ENCODE data around the gene AHNAK. TPM values are rescaled to one million over a fixed set of nuclear protein-coding genes. Genes with fewer than 3 reads are reported as not detected.

The AHNAK gene
- total RNA-seq, 4 donors from 2014 or later = 1,278 to 2,374 (median 1,866) TPM

GRCh38 chr11:62555464-62556107 is 9.0 kb upstream of the AHNAK start:
- H3K27ac ChIP-seq (replicated peaks in 1 of 4) = peak overlapping the region; percentile 93 to 97 (median 95)
- 29% methylated on average over 4 of the region's 4 CpGs for WGBS
- intact Hi-C loops (cut with DNase I) = no loop called here
- H3K27me3 ChIP-seq = no peaks in the 10 kb centered on the region
- H3K4me3 ChIP-seq = peak overlapping the region; percentile 21 to 32 (median 29)
- TF ChIP-seq POLR2AphosphoS5 (IDR thresholded peaks at IDR 0.05) = no peak
- TF ChIP-seq CTCF (IDR thresholded peaks at IDR 0.05) = no peak
- no peak for TF ChIP-seq POLR2A (IDR thresholded peaks at IDR 0.05; ENCODE audit: low read depth)
- peaks cover 11 to 27% (median 24%) of the 10 kb centered on the region in 4 donors for H3K36me3 ChIP-seq
- DNase-seq (ENCODE audit: extremely low spot score) = no peak
- H3K9me3 ChIP-seq = no peaks in the 10 kb centered on the region
- peaks cover 79 to 100% (median 95%) of the 10 kb centered on the region in 4 donors for H3K4me1 ChIP-seq

- peaks cover 7 to 24% (median 16%) of the 10 kb centered on the region in 4 donors for H3K36me3 ChIP-seq
- H3K27me3 ChIP-seq = no peaks in the 10 kb centered on the region
- peak overlapping the region in 1 of 4 donors; percentile 49 for H3K4me3 ChIP-seq
- 83% methylated on average over 7 of the region's 7 CpGs for WGBS
- intact Hi-C loops (cut with DNase I) = no loop called here
- H3K4me1 ChIP-seq = peaks cover 78 to 99% (median 94%) of the 10 kb centered on the region in 4 donors
- TF ChIP-seq POLR2AphosphoS5 (IDR thresholded peaks at IDR 0.05) = no peak
- no peak for TF ChIP-seq EP300 (IDR thresholded peaks at IDR 0.05)
- no peak for TF ChIP-seq CTCF (IDR thresholded peaks at IDR 0.05)
- TF ChIP-seq POLR2A (IDR thresholded peaks at IDR 0.05; ENCODE audit: low read depth) = no peak
- DNase-seq (ENCODE audit: extremely low spot score) = no peak
- peak overlapping the region; percentile 93 to 97 (median 95) for H3K27ac ChIP-seq (replicated peaks in 1 of 4)
- no peaks in the 10 kb centered on the region for H3K9me3 ChIP-seq
These were observed 8.0 kb upstream of the AHNAK start for GRCh38 chr11:62554387-62555167.

GRCh38 chr11:62553839-62554361 is 7.3 kb upstream of the AHNAK start:
- Histone ChIP-seq H3K9me3 (no peaks in the 10 kb centered on the region), H3K36me3 (peaks cover under 1 to 17% (median 9%) of the 10 kb centered on the region in 4 donors), H3K27me3 (no peaks in the 10 kb centered on the region), H3K27ac (replicated peaks in 1 of 4) (peak overlapping the region; percentile 93 to 97 (median 95)), H3K4me1 (peaks cover 80 to 99% (median 94%) of the 10 kb centered on the region in 4 donors), H3K4me3 (peak overlapping the region; percentile 38 to 49 (median 42))
- intact Hi-C loops (cut with DNase I) = no loop called here
- WGBS = 57% methylated on average over 8 of the region's 8 CpGs
- TF ChIP-seq CTCF (IDR thresholded peaks at IDR 0.05) (no peak), POLR2AphosphoS5 (IDR thresholded peaks at IDR 0.05) (no peak), EP300 (IDR thresholded peaks at IDR 0.05) (no peak), POLR2A (IDR thresholded peaks at IDR 0.05; ENCODE audit: low read depth) (no peak)
- no peak for DNase-seq (ENCODE audit: extremely low spot score)

- H3K27ac ChIP-seq (replicated peaks in 1 of 4) = peak overlapping the region; percentile 93 to 97 (median 95)
- DNase-seq (ENCODE audit: extremely low spot score) = peak; percentile 98
- no peaks in the 10 kb centered on the region for H3K9me3 ChIP-seq
- H3K27me3 ChIP-seq = no peaks in the 10 kb centered on the region
- peaks cover 86 to 99% (median 95%) of the 10 kb centered on the region in 4 donors for H3K4me1 ChIP-seq
- intact Hi-C loops (cut with DNase I) = no loop called here
- under 1% methylated on average over 14 of the region's 15 CpGs for WGBS
- H3K36me3 ChIP-seq = peaks cover 0 to 11% (median 3%) of the 10 kb centered on the region in 4 donors
- peak overlapping the region; percentile 38 to 49 (median 42) for H3K4me3 ChIP-seq
- peak; percentile 18 for TF ChIP-seq POLR2A (IDR thresholded peaks at IDR 0.05; ENCODE audit: low read depth)
- TF ChIP-seq POLR2AphosphoS5 (IDR thresholded peaks at IDR 0.05) = peak in 1 of 2 donors; percentile 88
- TF ChIP-seq EP300 (IDR thresholded peaks at IDR 0.05) = no peak
These were observed 6.7 kb upstream of the AHNAK start for GRCh38 chr11:62553080-62553838.

Measured in esophagus muscularis mucosa (tissue), 4 donors.